GM21528 (cell line): ENCODE data around the gene JARID2.
"Not testable (repeated sequence)": the region's sequence is repeated elsewhere in the genome, so short reads cannot be mapped to it uniquely, and the experiment has no call there.

Source experiments
- ATAC-seq: cut with Tn5 transposase; IDR thresholded peaks from one replicate; pipeline ENCODE4 v1.9.1; 2021; ENCODE audit warnings: mild to moderate bottlenecking, moderate library complexity; ENCODE audit not compliant: unreplicated experiment, low FRiP score

Gene JARID2

GRCh38 chr6:15522856-15523529 is 277.1 kb downstream of the JARID2 start:
- ATAC-seq: no peak

- no peak for ATAC-seq
Measured at GRCh38 chr6:15523679-15524630, 278.1 kb downstream of the JARID2 start.

DNA sequence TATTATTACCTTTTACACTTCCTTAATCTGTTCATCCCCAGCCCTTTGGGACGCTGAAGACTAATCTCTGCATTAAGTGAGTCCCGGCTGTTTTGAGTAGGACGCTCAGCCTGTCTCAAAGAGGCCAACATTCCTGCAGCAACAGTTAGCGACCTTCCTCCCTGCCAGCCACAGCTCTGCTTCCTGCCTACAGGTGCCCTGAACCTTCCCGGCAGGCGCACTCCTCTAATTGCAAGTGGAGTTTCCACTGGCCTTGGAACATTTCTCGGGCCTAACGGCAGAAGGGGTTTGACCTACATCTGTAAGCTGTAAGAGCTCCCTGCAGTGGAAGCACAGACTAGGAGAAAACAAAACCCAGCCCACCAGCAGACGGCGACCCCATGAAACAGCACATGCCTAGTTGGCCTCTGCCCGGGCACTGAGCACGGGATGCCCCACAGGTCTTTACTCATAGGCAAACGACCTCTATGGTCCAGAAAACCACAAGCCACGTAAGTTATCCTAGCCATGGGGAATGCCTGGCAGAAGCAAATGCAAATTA is 279.1 kb downstream of the JARID2 start:
- ATAC-seq: no peak

DNA sequence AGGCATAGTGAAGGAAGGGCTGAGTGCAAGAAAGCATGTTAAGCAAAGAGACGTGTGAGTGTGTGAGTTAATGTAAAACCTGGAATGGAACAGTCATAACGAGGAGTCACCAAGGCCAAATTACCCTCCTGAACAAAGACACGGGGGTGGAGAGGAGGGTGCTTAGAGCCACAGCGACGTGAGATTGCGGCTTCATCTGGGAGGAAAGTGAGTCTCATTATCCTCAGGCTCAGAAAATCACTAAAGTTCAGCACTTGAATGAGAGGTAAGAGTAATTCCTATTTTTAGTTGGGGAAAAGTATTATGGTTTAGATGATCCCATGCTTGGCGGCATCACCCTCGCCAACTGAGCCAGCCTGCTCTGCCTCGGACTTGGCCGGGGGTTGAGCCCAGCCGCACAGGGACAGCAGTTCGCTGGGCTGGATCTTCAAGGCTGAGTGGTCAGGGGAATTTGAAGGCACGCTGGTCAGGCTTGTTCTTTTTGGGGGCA is 280.4 kb downstream of the JARID2 start:
- ATAC-seq: no peak

GRCh38 chr6:15527838-15528617 is 282.2 kb downstream of the JARID2 start:
- no peak for ATAC-seq

DNA sequence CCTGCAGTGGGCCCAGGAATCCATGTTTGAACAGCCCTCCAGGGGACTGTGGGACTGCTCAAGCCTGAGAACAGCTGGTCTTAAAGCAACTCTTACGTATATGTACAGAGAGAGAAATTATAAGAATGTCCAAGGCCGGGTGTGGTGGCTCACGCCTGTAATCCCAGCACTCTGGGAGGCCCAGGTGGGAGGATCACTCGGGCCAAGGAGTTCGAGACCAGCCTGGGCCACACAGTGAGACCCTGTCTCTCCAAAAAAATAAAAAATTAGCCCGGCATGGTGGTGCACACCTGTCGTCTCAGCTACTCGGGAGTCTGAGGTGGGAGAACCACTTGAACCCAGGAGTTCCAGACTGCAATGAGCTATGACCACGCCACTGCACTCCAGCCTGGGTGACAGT is 283.0 kb downstream of the JARID2 start:
- no peak for ATAC-seq

DNA sequence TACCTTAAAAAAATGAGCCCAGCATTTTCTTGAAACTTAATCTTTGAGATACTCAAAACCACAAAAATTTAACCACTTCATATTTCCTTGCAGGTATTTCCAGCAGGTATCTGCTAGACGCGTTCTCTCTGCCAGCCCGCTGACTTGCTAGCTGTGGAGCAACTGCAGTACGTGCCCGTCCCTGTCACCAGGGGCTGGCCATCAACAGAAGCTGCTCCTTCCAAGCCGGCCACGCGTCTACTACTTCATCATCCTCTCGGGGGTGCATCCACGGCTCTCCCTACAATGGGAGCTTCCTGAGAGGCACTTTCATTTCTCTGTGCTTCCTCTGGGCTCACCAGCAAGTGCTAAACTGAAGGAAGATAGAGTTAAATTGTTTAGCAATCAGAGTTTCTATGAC is 284.5 kb downstream of the JARID2 start:
- no peak for ATAC-seq

DNA sequence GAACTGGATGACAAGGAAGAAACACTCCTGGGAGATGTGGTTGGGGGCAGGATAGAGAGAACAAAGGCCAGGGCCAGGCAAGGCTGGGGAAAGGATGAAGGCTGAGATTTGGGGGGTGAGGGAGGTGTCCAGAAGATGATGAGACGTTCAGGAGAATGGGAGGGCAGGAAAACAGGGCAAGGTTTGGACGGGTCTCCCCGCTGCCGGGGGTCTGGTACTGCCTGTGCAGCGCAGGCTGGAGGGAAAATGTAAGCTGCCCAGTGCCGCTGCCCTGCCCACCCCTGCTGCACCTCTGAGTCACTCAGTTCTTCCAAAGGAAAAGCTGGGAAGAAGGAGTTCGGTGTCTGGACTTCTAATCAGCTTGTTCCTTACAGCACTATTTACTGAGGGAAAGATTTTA is 286.1 kb downstream of the JARID2 start:
- no peak for ATAC-seq

- ATAC-seq: no peak
Measured at GRCh38 chr6:15533379-15534026, 287.6 kb downstream of the JARID2 start.

DNA sequence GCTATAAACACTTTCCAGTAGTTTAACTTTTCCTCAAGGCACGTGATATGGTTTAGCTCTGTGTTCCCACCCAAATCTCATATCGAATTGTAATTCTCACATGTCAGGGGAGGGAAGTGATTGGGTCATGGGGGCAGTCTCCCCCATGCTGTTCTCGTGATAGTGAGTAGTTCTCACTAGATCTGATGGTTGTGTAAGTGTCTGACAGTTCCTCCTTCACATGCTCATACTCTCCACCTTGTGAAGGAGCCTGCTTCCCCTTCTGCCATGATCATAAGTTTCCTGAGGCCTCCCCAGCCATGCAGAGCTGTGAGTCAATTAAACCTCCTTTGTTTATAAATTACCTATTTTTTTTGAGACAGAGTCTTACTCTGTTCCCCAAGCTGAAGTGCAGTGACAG is 289.1 kb downstream of the JARID2 start:
- ATAC-seq: no peak

DNA sequence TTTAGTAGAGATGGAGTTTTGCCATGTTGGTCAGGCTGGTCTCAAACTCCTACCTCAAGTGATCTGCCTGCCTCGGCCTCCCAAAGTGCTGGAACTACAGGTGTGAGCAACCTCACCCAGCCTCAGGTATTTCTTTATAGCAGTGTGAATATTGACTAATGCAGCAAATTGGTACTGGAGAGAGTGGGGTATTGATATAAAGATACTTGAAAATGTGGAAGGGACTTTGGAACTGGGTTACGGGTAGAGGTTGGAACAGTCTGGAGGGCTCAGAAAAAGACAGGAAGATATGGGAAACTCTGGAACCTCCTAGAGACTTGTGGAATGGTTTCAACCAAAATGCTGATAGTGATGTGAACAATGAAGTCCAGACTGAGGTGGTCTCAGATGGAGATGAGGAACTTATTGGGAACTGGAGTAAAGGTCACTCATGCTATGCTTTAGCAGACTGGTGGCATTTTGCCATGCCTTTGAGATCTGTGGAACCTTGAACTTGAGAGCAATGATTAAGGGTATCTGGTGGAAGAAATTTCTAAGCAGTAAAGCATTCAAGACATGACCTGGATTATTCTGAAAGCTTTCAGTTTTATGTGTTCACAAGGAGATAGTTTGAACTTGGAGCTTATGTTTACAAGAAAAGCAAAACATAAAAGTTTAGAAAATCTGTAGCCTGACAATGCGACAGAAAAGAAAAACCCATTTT is 289.8 kb downstream of the JARID2 start:
- no peak for ATAC-seq

GRCh38 chr6:15536198-15536955 is 290.5 kb downstream of the JARID2 start:
- no peak for ATAC-seq

DNA sequence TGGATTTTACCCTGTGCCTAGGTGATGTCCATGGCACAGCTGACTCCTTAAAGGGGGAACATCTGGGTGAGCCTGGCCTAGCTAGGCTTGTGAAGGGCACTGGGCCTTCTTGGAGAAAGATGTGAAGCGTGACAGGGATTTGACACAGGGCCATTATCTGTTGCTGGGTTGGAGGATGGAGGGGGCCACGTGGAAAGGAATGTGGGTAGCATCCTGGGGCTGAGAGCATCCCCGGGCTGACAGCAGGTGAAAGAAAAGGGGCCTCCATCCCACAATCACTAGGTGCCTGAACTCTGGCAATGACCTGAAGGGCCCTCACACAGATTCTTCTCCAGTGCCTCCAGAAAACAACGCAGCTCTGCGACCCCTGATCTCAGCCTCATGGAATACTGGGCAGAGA is 292.2 kb downstream of the JARID2 start:
- no peak for ATAC-seq

- ATAC-seq: no peak
Measured at GRCh38 chr6:15538766-15539495, 293.1 kb downstream of the JARID2 start.

DNA sequence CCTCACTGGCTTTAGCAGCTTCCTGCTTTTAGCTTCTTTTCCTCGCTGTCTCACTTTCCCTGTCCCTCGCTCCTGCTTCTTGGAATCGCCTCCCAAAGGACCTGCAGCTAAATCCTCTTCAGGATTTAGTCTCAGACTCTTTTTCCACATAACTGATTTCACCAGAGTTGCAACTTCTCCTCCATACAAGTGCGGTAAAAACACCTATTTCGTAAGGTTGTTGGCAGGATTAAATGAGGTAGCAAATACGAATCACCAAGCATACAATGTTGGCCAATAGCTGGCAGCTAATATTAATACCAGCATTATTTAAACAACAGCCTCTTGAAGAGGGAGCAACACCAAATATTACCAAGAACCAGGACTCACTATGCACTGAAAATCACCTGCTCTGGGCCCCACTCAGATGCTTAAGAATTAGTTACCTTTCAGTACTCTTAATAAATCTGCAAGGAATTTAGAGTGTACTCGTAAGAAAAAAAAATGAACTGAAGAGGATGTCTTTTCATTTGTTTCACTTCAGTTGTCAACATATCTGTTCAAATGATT is 293.9 kb downstream of the JARID2 start:
- ATAC-seq: no peak

DNA sequence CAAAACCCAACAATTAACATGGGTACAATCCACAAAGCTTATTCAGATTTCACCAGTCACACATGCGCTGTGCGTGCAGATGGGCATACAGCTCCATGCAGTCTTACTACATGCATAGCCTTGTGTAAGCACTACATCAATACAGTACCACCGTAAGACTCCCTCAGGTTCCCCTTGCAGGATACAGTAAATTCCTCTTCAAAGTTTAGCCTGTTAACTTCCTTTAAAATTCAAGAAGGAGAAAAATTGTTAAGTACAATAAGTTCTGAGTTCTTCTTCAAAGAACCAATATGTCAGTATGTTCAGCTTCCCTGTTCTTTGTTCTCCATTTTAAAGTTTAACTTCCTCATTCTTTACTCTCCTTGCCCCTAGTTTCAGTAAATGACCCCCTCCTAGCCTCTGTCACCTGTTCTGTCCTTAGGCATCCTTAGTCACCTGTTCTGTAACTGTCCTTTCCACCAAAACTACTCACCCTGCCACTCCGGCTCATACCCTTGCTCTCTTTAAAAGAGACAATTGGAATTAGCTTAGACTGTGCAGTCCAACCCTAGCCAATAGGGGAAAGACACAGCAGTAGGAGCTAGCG is 297.6 kb downstream of the JARID2 start:
- not testable (repeated sequence) for ATAC-seq

DNA sequence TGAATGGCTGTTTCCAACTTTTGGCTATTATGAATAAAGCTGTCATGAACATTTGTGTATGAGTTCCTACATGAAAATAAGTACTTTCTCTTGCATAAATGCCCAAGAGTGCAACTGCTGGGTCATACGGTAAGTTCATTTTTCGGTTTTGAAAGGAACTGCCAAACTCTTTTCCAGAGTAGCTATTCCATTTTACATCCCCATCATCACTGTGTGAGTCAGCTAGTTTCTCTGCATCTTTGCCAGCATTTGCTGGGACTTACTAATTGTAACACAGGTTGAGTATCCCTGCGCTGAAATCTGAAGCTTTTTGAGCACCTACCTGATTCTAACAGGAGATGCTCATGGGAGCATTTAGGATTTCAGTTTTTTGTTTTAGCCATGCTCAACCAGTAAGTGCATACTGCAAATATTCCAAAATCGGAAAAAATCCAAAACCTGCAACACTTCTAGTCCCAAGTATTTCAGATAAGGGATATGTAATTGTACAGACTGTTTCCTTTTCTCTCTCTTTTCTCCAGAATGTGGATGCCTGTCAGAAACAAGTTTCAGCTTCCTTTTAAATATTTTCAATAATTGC is 298.5 kb downstream of the JARID2 start:
- no peak for ATAC-seq
